Brain microvascular endothelial cell (primary cell): ENCODE results near the gene PRPF31.
A peak's percentile ranks its signal among the peaks of the same experiment; 100 is the strongest.

ENCODE experiments used
- DNase-seq: peaks from one replicate; pipeline ENCODE4 v3.0.0-alpha.2; 2020
- H3K27ac ChIP-seq: fragments of 250-450 bp; sonication (Bioruptor Pico); 2 replicates; pipeline ENCODE4 v1.5.1; 2020; ENCODE audit warnings: mild to moderate bottlenecking, moderate library complexity
- H3K27me3 ChIP-seq: fragments of 250-450 bp; sonication (Bioruptor Pico); replicated peaks from 2 replicates; pipeline ENCODE4 v1.5.1; 2020; ENCODE audit warnings: mild to moderate bottlenecking
- H3K36me3 ChIP-seq: fragments of 250-450 bp; sonication (Bioruptor Pico); replicated peaks from 2 replicates; pipeline ENCODE4 v1.5.1; 2020; ENCODE audit warnings: mild to moderate bottlenecking
- H3K4me3 ChIP-seq: 2 replicates; pipeline ENCODE4 v1.5.1; 2011; ENCODE audit warnings: low read depth, mild to moderate bottlenecking, control low read depth, low read length, moderate library complexity
- CTCF ChIP-seq: IDR thresholded peaks from 2 replicates; pipeline ENCODE4 v1.5.1; 2011; ENCODE audit warnings: low read depth, mild to moderate bottlenecking, moderate library complexity, low read length, control low read depth, inconsistent platforms; ENCODE audit errors: missing control alignments
- in situ Hi-C: cut with HindIII; loops from 2 replicates; pipeline ENCODE4 v1.10.0; 2017; ENCODE audit warnings: low sequenced_read_pairs, low pct_ligation_motif_present

PRPF31 gene

GRCh38 chr19:54173951-54174834 lies 58.6 kb downstream of the PRPF31 start:
- in situ Hi-C loops = no loop called here
- no peak overlapping the region for H3K27ac ChIP-seq
- no peak for DNase-seq
- no peak overlapping the region for H3K4me3 ChIP-seq
- H3K27me3 ChIP-seq = no peaks in the 10 kb centered on the region
- peaks cover 23% of the 10 kb centered on the region for H3K36me3 ChIP-seq
- no peak for TF ChIP-seq CTCF

GRCh38 chr19:54178581-54179261 lies 63.2 kb downstream of the PRPF31 start:
- no peak overlapping the region for H3K27ac ChIP-seq
- peaks cover 40% of the 10 kb centered on the region for H3K36me3 ChIP-seq
- no peak for TF ChIP-seq CTCF
- DNase-seq = no peak
- no peak overlapping the region for H3K4me3 ChIP-seq
- in situ Hi-C loops = no loop called here
- H3K27me3 ChIP-seq = no peaks in the 10 kb centered on the region

- H3K4me3 ChIP-seq = no peak overlapping the region
- no peaks in the 10 kb centered on the region for H3K27me3 ChIP-seq
- TF ChIP-seq CTCF = no peak
- peaks cover 40% of the 10 kb centered on the region for H3K36me3 ChIP-seq
- H3K27ac ChIP-seq = no peak overlapping the region
- in situ Hi-C loops = no loop called here
- no peak for DNase-seq
Observed at GRCh38 chr19:54179262-54179852, 63.8 kb downstream of the PRPF31 start.

DNA sequence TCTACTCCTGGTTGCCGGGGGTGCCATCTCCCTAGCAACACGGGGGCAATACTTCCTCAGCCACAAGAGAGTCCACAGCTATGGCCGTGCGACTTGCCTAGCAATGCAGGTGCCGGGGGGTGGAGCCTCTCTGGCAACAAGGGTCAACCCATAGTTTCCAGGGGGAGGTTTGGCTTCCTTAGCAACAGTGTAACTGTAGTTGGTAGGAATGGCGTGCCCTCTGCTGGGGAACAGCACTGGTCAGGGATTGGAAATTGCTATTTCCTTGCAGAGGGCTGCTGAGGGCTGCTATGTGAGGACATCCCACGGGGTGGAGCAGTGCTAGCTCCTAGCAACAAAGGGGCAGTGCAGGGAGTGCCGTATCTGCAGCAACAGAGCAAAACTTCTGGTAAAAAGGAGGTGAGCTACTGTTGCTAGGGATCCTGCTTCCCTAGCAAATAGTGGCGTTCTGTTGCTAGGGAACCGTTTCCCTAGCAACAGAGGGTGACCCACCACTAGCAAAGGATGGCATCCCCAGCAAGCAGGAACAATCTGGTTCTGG lies 64.4 kb downstream of the PRPF31 start:
- DNase-seq = peak; percentile 80
- peaks cover 40% of the 10 kb centered on the region for H3K36me3 ChIP-seq

GRCh38 chr19:54180691-54181091 lies 65.1 kb downstream of the PRPF31 start:
- Histone ChIP-seq H3K27ac (peak overlapping the region; percentile 20), H3K4me3 (no peak overlapping the region), H3K36me3 (peaks cover 40% of the 10 kb centered on the region), H3K27me3 (no peaks in the 10 kb centered on the region)
- no peak for TF ChIP-seq CTCF
- in situ Hi-C loops = no loop called here
- no peak for DNase-seq

More for the DNA sequence above, 64.4 kb downstream of the PRPF31 start:
- Histone ChIP-seq H3K27me3 (no peaks in the 10 kb centered on the region), H3K27ac (peak overlapping the region; percentile 20), H3K4me3 (no peak overlapping the region)
- peak; percentile 80 for TF ChIP-seq CTCF
- in situ Hi-C loops = no loop called here
